NCI-H460 (cell line): ENCODE results near the gene RET. TPM values are rescaled to one million over a fixed set of nuclear protein-coding genes. Genes with fewer than 3 reads are reported as not detected.

Experiments
- DNase-seq: peaks from one replicate; pipeline ENCODE4 v3.0.0-alpha.2; 2016; ENCODE audit warnings: low read depth; ENCODE audit errors: extremely low read depth
- total RNA-seq: library from RNA; depleted of rRNA; stranded (reverse); fragments of >200 nt; shearing (Covaris generic); gene quantifications from 2 replicates; pipeline ENCODE4 v1.2.3, GENCODE V29; 2014

The RET gene
- total RNA-seq, 1 experiment from 2014 or later: 0.02 TPM

GRCh38 chr10:43117031-43117776, 40.3 kb downstream of the RET start:
- no peak for DNase-seq

GRCh38 chr10:43117777-43118583, 41.1 kb downstream of the RET start:
- DNase-seq: no peak

- no peak for DNase-seq
These were observed 42.0 kb downstream of the RET start for GRCh38 chr10:43118631-43119415.

GRCh38 chr10:43119416-43120115, 42.7 kb downstream of the RET start:
- no peak for DNase-seq

GRCh38 chr10:43120116-43120928, 43.5 kb downstream of the RET start:
- DNase-seq: no peak

GRCh38 chr10:43120929-43121314, 44.1 kb downstream of the RET start:
- DNase-seq: no peak

GRCh38 chr10:43121444-43121843, 44.6 kb downstream of the RET start:
- no peak for DNase-seq

- DNase-seq: no peak
These were observed 45.2 kb downstream of the RET start for GRCh38 chr10:43122096-43122495.

GRCh38 chr10:43122826-43123225, 46.0 kb downstream of the RET start:
- no peak for DNase-seq

GRCh38 chr10:43123361-43124093, 46.7 kb downstream of the RET start:
- DNase-seq: no peak

GRCh38 chr10:43124094-43124521, 47.2 kb downstream of the RET start:
- DNase-seq: no peak

GRCh38 chr10:43124574-43125273, 47.9 kb downstream of the RET start:
- DNase-seq: no peak

- no peak for DNase-seq
These were observed 48.5 kb downstream of the RET start for GRCh38 chr10:43125274-43125845.

GRCh38 chr10:43125881-43126731, 49.2 kb downstream of the RET start:
- DNase-seq: no peak

GRCh38 chr10:43126759-43127424, 50.0 kb downstream of the RET start:
- DNase-seq: no peak

GRCh38 chr10:43127442-43127841, 50.6 kb downstream of the RET start:
- DNase-seq: no peak

GRCh38 chr10:43128331-43128730, 51.5 kb downstream of the RET start:
- DNase-seq: no peak
